GM18868 (cell line): ENCODE measurements around the gene COL4A3.
"Not testable (repeated sequence)": the region's sequence is repeated elsewhere in the genome, so short reads cannot be mapped to it uniquely, and the experiment has no call there.

Experiments
- ATAC-seq: cut with Tn5 transposase; IDR thresholded peaks from one replicate; pipeline ENCODE4 v1.9.1; 2021; ENCODE audit warnings: mild to moderate bottlenecking, moderate library complexity; ENCODE audit not compliant: unreplicated experiment

Gene COL4A3

DNA sequence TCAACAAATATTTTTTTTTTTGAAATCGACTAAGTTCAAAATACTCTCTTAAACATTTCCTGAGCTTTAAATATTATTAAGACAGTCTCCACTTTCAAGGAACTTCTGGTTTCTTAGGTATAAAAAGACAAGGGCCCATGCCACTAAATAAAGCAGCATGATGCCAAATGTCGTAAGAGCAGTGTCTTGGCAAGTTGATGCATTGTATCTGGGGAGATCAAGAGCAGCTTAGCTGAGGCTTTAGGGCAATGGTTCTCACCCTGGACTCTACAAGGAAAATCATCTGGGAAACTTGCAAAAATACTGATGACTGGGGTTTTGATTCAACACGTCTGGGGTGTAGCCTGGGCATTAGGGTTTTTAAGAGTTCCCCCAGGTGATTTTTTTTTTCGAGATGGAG is 41.3 kb downstream of the COL4A3 start:
- ATAC-seq = no peak

DNA sequence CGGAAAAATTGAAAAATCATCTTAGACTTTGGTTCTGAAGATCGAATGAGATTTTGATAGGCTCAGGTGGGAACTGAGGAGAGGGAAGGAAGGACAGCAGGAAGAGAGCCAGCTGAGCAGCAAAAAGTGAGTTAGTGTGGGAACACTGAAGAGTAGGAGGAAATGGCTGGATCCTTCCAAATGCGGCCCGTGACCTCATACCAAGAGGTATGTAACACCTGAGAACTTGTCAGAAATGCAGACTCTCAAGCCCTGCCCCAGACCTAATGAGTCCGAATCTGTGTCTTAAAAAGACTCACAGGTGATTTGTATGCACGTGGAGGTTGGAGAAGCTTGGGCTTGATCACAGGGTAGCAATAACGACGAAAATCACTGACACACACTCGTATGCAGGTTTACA is 42.0 kb downstream of the COL4A3 start:
- ATAC-seq = no peak

GRCh38 chr2:227207573-227207972 is 43.1 kb downstream of the COL4A3 start:
- no peak for ATAC-seq

DNA sequence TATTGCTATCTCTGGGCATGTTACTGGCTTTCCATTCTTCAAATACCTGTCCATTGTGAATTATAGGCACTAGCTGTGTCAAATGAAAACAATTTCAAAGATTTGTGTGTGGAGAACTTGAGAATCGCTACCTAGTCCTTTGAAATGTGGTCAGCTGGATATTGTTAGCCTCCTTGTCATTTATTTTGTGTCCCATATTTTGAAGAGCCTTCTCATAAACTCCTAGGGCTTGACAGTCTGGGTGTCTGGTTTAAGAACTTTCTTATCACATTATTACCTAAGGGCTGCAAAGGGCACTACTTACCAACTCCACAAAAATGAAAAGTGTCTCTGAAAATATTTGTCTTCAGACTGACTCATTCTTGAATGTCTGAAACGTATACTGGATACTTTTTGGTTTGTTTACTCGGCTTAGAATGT is 50.2 kb downstream of the COL4A3 start:
- ATAC-seq = no peak

- ATAC-seq = no peak
Measured at GRCh38 chr2:227219312-227220105, 55.1 kb downstream of the COL4A3 start.

- no peak for ATAC-seq
Measured at GRCh38 chr2:227221120-227221519, 56.7 kb downstream of the COL4A3 start.

DNA sequence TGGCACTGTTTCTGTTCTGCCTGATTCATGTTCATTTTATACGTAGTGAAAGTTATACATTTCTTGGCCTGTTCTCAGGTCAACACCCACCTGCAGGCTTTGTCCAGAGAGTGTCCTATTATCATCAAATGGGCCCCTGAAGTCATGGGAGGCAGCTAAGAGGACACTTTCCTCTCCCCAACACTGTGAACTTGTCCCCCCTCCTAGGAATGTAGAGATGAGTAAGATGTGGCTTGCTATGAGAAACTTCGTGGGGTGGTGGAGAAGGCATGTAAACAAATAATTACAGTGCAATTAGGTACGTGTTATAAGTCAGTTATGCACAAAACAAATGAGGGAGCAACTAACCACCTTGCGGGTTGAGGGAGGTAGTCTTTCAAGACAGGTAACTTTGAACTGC is 57.9 kb downstream of the COL4A3 start:
- no peak for ATAC-seq

DNA sequence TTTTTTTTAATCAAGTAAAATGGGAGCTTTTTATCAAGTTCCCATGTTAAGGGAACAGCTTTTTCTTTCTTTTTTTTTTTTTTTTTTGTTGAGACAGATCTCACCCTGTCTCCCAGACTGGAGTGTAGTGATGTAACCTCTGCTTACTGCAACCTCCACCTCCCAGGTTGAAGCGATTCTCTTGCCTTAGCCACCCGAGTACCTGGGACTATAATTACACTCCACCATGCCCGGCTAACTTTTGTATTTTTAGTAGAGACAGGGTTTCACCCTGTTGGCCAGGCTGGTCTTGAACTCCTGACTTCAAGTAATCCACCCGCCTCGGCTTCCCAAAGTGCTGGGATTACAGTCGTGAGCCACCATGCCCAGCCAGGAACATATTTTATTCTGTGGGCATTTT is 61.2 kb downstream of the COL4A3 start:
- not testable (repeated sequence) for ATAC-seq

DNA sequence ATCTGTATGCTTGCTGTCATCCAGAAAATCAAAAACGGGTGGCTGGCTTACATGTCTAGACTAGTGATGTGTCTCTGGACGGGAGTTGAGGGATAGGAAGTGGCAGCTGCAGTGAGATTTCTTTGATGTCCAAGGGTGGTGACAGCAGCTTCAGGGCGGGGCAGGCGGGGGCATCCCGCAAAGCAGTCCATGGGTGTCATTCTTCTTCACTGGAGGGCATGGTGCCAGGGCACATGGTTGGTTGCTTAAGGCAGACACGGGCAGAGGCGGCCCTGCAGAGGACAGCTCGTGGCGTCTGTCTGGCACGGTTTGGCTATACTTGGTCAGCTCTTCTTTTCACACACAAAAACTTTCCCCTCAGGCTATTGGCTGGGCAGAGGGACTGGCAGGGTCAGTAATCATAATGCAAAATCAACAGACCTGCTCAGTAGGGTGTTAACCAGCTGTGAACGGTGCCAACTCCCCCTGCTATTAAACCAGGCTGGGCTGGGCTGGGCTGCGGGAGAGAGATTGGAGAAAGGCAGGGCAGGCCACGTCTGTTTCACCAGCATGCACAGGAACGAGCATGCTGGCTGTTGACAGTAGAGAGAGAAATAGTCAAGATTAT is 63.7 kb downstream of the COL4A3 start:
- no peak for ATAC-seq

DNA sequence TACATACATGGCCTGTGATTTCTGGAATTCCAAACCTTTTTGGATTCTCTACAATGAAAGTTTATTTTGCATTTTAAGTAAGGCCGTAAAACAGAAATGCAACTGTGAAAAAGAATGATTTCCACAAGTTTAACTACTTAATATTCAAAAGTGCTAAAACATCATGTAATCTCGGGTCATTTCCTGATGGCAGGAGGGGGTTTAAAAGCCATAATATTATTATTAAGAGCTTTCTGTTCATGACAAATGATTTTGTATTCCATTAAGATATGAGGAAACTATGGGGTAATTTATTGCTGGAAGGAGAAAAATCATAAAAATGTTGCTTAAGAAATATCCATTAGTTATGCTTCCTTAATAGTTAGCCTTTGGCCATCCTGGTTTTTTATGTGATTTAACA is 65.7 kb downstream of the COL4A3 start:
- ATAC-seq = no peak

- no peak for ATAC-seq
Measured at GRCh38 chr2:227234429-227234828, 70.0 kb downstream of the COL4A3 start.

- ATAC-seq = no peak
Measured at GRCh38 chr2:227237786-227238185, 73.4 kb downstream of the COL4A3 start.

GRCh38 chr2:227238238-227239237 is 74.1 kb downstream of the COL4A3 start:
- peak; percentile 78 for ATAC-seq

- no peak for ATAC-seq
Measured at GRCh38 chr2:227241005-227241404, 76.6 kb downstream of the COL4A3 start.

DNA sequence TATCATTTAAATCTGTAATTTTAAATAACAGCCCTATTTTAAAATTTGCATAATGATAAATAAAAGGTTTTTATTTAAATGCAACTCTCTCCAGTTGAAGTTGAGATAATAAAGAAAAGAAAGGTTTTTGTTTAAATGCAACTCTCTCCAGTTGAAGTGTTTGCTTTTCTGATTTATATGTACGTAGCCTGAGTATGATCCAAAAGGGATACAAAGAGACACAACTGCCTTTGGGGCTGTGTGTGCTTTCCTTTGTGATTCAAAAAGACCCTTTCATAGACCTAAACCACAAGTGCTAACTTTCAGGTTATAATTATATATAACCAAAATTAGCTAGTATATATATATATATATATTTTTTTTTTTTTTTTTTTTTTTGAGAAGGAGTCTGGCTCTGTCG is 84.5 kb downstream of the COL4A3 start:
- no peak for ATAC-seq

- no peak for ATAC-seq
Measured at GRCh38 chr2:227252831-227253230, 88.4 kb downstream of the COL4A3 start.

GRCh38 chr2:227256605-227257004 is 92.2 kb downstream of the COL4A3 start:
- ATAC-seq = no peak

DNA sequence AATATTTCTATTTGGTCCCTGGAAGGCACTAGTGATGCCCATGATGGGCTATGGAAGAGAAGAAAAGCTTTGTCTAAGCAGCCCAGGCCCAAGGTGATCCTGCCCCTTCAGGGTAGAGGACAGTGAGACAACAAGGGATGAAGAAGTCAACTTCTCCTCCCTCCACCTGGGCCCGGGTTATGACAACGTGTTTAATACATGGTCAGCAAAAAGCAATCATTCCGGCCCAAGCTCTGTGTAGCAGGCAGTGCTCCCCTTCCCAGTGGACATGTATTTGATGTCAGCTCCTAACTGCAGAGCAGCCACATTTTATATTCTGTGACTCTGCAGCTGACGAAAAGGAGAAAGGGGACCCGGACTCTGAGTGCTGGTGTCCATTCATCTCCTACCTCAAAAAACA is 93.4 kb downstream of the COL4A3 start:
- no peak for ATAC-seq

GRCh38 chr2:227260041-227260440 is 95.6 kb downstream of the COL4A3 start:
- ATAC-seq = no peak

- no peak for ATAC-seq
Measured at GRCh38 chr2:227267410-227268115, 103.1 kb downstream of the COL4A3 start.

GRCh38 chr2:227280895-227281294 is 116.5 kb downstream of the COL4A3 start:
- no peak for ATAC-seq
